Memory B cell (primary cell): ENCODE results near the gene PLEKHM1.
"Not testable (repeated sequence)": the region's sequence is repeated elsewhere in the genome, so short reads cannot be mapped to it uniquely, and the experiment has no call there.

ENCODE experiments used
- ATAC-seq: fragments of 150-1000 bp; cut with Tn5 transposase; 2 replicates; pipeline ENCODE4 v1.10.0; 2021; ENCODE audit warnings: low read depth, mild to moderate bottlenecking, moderate library complexity
- DNase-seq, 2 donors: peaks; one replicate each; pipeline ENCODE4 v3.0.0; 2022; ENCODE audit warnings: low spot score in 2 of 2
- H3K27ac Mint-ChIP-seq: one replicate; pipeline ENCODE4 v1.8.0; 2022; ENCODE audit warnings: mild to moderate bottlenecking, moderate library complexity, mixed read lengths
- H3K27me3 Mint-ChIP-seq: one replicate; pipeline ENCODE4 v1.8.0; 2022; ENCODE audit warnings: mixed read lengths
- H3K36me3 Mint-ChIP-seq: one replicate; pipeline ENCODE4 v1.8.0; 2022; ENCODE audit warnings: mild to moderate bottlenecking, mixed read lengths
- H3K4me1 Mint-ChIP-seq: one replicate; pipeline ENCODE4 v1.8.0; 2022; ENCODE audit warnings: mixed read lengths
- H3K4me3 Mint-ChIP-seq: one replicate; pipeline ENCODE4 v1.8.0; 2022; ENCODE audit warnings: mild to moderate bottlenecking, moderate library complexity, mixed read lengths
- H3K9me3 Mint-ChIP-seq: one replicate; pipeline ENCODE4 v1.8.0; 2022; ENCODE audit warnings: mixed read lengths

The PLEKHM1 gene

GRCh38 chr17:45483591-45484216 is 6.8 kb downstream of the PLEKHM1 start:
- peaks cover 19% of the 10 kb centered on the region for H3K4me1 Mint-ChIP-seq
- H3K9me3 Mint-ChIP-seq, H3K27me3 Mint-ChIP-seq, DNase-seq, H3K36me3 Mint-ChIP-seq, H3K4me3 Mint-ChIP-seq: not testable (repeated sequence)
- H3K27ac Mint-ChIP-seq, result peak overlapping the region; percentile 28
- peak; percentile 12 for ATAC-seq

GRCh38 chr17:45483177-45483576 is 7.3 kb downstream of the PLEKHM1 start:
- H3K4me3 Mint-ChIP-seq, H3K27me3 Mint-ChIP-seq, H3K36me3 Mint-ChIP-seq, ATAC-seq, H3K27ac Mint-ChIP-seq, H3K9me3 Mint-ChIP-seq, DNase-seq: not testable (repeated sequence)
- peaks cover 17% of the 10 kb centered on the region for H3K4me1 Mint-ChIP-seq

GRCh38 chr17:45482317-45482716 is 8.2 kb downstream of the PLEKHM1 start:
- peaks cover 10% of the 10 kb centered on the region for H3K4me1 Mint-ChIP-seq
- not testable (repeated sequence) for H3K36me3 Mint-ChIP-seq, DNase-seq, H3K27me3 Mint-ChIP-seq, H3K27ac Mint-ChIP-seq, H3K9me3 Mint-ChIP-seq, H3K4me3 Mint-ChIP-seq, ATAC-seq

- not testable (repeated sequence) for ATAC-seq, H3K27ac Mint-ChIP-seq, H3K4me3 Mint-ChIP-seq, H3K27me3 Mint-ChIP-seq, DNase-seq, H3K9me3 Mint-ChIP-seq, H3K4me1 Mint-ChIP-seq
- peaks cover 21% of the 10 kb centered on the region for H3K36me3 Mint-ChIP-seq
Measured at GRCh38 chr17:45475436-45475835, 15.1 kb downstream of the PLEKHM1 start.

GRCh38 chr17:45472249-45472648 is 18.3 kb downstream of the PLEKHM1 start:
- H3K27ac Mint-ChIP-seq, DNase-seq, ATAC-seq, H3K9me3 Mint-ChIP-seq, H3K27me3 Mint-ChIP-seq, H3K4me1 Mint-ChIP-seq, H3K4me3 Mint-ChIP-seq: not testable (repeated sequence)
- H3K36me3 Mint-ChIP-seq, result peaks cover 17% of the 10 kb centered on the region

- not testable (repeated sequence) for DNase-seq, ATAC-seq, H3K36me3 Mint-ChIP-seq, H3K4me3 Mint-ChIP-seq, H3K9me3 Mint-ChIP-seq, H3K4me1 Mint-ChIP-seq, H3K27me3 Mint-ChIP-seq, H3K27ac Mint-ChIP-seq
Measured at GRCh38 chr17:45469204-45469563, 21.3 kb downstream of the PLEKHM1 start.

- not testable (repeated sequence) for DNase-seq, H3K9me3 Mint-ChIP-seq, H3K36me3 Mint-ChIP-seq, ATAC-seq, H3K4me3 Mint-ChIP-seq, H3K27ac Mint-ChIP-seq, H3K4me1 Mint-ChIP-seq, H3K27me3 Mint-ChIP-seq
Measured at GRCh38 chr17:45468293-45469203, 22.0 kb downstream of the PLEKHM1 start.

GRCh38 chr17:45461524-45462327 is 28.8 kb downstream of the PLEKHM1 start:
- H3K9me3 Mint-ChIP-seq, H3K36me3 Mint-ChIP-seq, H3K27me3 Mint-ChIP-seq, H3K4me1 Mint-ChIP-seq, H3K4me3 Mint-ChIP-seq: not testable (repeated sequence)
- peak; percentile 100 for ATAC-seq
- peak overlapping the region; percentile 47 for H3K27ac Mint-ChIP-seq
- peak; percentile 56 to 70 for DNase-seq

- ATAC-seq, DNase-seq, H3K4me1 Mint-ChIP-seq, H3K4me3 Mint-ChIP-seq, H3K27ac Mint-ChIP-seq, H3K27me3 Mint-ChIP-seq, H3K9me3 Mint-ChIP-seq: not testable (repeated sequence)
- H3K36me3 Mint-ChIP-seq, result peaks cover 13% of the 10 kb centered on the region
Measured at GRCh38 chr17:45460422-45460821, 30.1 kb downstream of the PLEKHM1 start.

GRCh38 chr17:45454341-45454740 is 36.2 kb downstream of the PLEKHM1 start:
- not testable (repeated sequence) for ATAC-seq, H3K4me3 Mint-ChIP-seq, H3K27me3 Mint-ChIP-seq, H3K9me3 Mint-ChIP-seq, DNase-seq, H3K27ac Mint-ChIP-seq
- H3K36me3 Mint-ChIP-seq, result peaks cover 23% of the 10 kb centered on the region
- H3K4me1 Mint-ChIP-seq, result peaks cover 13% of the 10 kb centered on the region

GRCh38 chr17:45453731-45454130 is 36.8 kb downstream of the PLEKHM1 start:
- not testable (repeated sequence) for H3K4me3 Mint-ChIP-seq, H3K27me3 Mint-ChIP-seq, H3K27ac Mint-ChIP-seq, DNase-seq, H3K9me3 Mint-ChIP-seq, ATAC-seq
- peaks cover 13% of the 10 kb centered on the region for H3K4me1 Mint-ChIP-seq
- H3K36me3 Mint-ChIP-seq, result peaks cover 24% of the 10 kb centered on the region

GRCh38 chr17:45453225-45453534 is 37.3 kb downstream of the PLEKHM1 start:
- ATAC-seq, H3K27me3 Mint-ChIP-seq, H3K9me3 Mint-ChIP-seq, H3K27ac Mint-ChIP-seq, H3K4me3 Mint-ChIP-seq, DNase-seq: not testable (repeated sequence)
- H3K36me3 Mint-ChIP-seq, result peaks cover 24% of the 10 kb centered on the region
- peaks cover 13% of the 10 kb centered on the region for H3K4me1 Mint-ChIP-seq

- not testable (repeated sequence) for H3K27me3 Mint-ChIP-seq, DNase-seq, H3K9me3 Mint-ChIP-seq, H3K27ac Mint-ChIP-seq, H3K4me3 Mint-ChIP-seq
- ATAC-seq, result peak; percentile 58
- Mint-ChIP-seq H3K36me3 (peaks cover 24% of the 10 kb centered on the region), H3K4me1 (peaks cover 13% of the 10 kb centered on the region)
Measured at GRCh38 chr17:45452329-45453224, 37.9 kb downstream of the PLEKHM1 start.
